Germinal center (tissue), 1 donor: ENCODE measurements around the gene ACYP1.
A peak's percentile ranks its signal among the peaks of the same experiment; 100 is the strongest.
"Not testable (repeated sequence)": the region's sequence is repeated elsewhere in the genome, so short reads cannot be mapped to it uniquely, and the experiment has no call there.

Experiments used
- DNase-seq: peaks from one replicate; pipeline ENCODE4 v3.0.0; 2012; ENCODE audit warnings: mixed read lengths, low spot score

Gene ACYP1

DNA sequence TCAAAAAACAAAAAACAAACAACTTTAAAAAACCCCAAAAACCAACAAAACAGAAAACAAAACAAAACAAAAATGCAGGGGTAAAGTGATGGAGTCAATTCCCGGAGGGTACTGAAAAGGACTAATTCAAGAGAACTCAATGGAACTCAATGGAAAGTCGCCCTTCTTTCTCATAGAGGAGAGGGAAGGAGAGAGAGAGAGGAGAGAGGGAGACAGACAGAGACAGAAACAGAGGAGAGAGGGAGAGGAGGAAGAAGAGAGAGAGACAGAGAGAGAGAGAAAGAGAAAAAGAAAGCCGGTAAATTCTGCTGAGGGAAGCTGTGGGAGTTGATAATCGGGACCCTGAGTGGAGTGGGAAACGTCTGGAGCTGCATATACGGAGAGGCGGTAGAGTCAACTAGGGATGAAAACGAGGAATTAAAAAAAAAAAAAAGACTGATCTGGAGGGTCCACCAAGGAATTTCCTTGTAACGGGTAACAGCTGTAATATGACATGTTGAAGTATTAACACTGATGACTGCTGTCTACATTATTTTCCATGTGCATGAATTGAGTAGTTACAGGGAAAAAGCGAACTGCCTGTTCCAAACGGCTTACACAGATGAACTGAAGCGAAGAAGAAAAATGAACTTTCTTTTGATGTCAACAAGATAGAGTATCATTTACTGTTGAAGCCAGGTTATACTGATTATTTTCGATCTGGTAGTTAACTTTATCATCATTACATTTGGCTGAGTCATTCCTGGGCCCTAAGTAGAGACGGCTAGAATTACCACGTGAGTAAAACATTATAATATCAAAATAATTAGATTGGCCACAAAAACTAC lies 4.7 kb upstream of the ACYP1 start:
- DNase-seq = no peak

DNA sequence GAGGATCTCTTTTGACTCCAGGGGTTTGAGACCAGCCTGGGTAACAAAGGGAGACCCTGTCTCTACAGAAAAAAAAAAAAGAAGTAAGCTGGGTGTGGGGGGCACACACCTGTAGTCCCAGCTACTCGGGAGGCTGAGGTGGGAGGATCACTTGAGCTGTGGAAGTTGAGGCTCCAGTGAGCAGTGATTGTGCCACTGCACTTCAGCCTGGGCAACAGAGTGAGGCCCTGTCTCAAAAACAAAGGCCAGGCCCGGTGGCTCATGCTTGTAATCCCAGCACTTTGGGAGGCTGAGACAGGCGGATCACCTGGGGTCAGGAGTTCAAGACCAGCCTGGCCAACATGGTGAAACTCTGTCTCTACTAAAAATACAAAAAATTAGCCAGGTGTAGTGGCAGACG lies 3.9 kb upstream of the ACYP1 start:
- not testable (repeated sequence) for DNase-seq

- DNase-seq = no peak
These were observed 3.4 kb upstream of the ACYP1 start for GRCh38 chr14:75067212-75067611.

DNA sequence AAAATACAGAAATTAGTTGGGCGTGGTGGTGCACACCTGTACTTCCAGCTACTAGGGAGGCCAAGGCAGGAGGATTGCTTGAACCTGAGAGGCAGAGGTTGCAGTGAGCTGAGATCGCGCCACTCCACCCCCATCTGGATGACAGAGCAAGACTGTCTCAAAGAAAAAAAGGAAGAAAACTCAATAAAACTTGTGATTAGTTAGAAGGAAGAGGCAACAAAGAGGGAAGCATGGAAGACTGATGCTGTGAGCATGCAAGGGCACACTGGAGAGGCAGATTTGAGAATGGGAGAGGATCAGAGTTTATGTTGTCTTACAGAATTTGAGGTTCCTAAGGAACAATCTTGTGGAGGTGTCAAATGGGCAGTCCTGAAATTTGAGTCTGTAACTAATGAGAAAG lies 2.9 kb upstream of the ACYP1 start:
- no peak for DNase-seq

GRCh38 chr14:75064205-75064567 lies 362 bp upstream of the ACYP1 start:
- DNase-seq = no peak

DNA sequence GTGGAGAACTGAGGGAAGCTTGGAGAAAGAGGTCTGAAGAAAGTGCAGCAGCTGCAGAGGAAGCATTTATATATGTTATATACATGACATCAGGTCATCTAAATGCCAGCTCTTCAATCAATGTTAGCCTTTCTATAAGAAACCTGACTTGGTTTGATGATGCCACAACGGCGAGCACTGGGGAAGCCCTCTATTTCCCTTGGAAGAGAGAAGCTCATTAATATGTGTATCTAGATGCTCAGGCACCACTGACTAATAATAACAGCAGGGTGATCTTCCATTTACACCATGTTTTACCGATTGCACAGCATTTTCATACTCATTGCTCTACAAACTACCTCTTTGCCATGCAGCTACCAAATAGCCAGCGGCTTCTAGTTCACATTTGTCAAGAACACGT lies 811 bp downstream of the ACYP1 start:
- no peak for DNase-seq

GRCh38 chr14:75060420-75060819 lies 3.4 kb downstream of the ACYP1 start:
- no peak for DNase-seq

DNA sequence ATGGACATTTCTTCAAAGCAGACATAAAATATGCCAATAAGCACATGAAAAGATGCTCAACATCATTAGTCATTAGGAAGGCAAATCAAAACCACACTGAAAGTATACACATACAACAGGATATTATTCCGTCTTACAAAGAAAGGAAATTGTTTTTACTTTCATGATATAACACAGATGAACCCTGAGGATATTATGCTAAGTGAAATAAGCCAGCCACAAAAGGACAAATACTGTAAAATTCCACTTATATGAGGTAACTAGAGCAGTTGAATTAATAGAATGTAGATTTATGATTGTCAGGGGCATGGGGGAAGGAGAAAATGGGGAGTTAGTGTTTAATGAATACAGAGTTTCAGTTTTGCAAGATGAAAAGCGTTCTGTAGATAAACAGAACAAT lies 4.2 kb downstream of the ACYP1 start:
- DNase-seq = no peak

DNA sequence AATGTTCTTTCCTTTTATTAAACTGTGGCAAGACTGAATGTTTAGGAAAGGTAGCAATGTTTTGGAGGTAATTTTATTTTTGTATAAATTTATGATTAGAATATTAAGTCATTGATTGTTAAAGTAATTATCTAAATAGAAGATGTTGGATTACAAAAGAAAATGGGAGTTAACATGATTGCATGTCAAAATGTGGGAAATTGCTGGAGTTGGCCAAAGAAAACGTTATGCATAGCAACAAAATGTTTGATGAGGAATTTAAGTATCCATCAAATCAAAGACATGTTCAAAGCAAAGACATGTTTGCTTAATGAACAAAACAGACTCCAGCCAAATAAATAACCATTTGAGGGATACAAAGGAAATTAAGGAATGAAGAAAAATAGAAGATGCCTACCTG lies 9.4 kb downstream of the ACYP1 start:
- DNase-seq = no peak

DNA sequence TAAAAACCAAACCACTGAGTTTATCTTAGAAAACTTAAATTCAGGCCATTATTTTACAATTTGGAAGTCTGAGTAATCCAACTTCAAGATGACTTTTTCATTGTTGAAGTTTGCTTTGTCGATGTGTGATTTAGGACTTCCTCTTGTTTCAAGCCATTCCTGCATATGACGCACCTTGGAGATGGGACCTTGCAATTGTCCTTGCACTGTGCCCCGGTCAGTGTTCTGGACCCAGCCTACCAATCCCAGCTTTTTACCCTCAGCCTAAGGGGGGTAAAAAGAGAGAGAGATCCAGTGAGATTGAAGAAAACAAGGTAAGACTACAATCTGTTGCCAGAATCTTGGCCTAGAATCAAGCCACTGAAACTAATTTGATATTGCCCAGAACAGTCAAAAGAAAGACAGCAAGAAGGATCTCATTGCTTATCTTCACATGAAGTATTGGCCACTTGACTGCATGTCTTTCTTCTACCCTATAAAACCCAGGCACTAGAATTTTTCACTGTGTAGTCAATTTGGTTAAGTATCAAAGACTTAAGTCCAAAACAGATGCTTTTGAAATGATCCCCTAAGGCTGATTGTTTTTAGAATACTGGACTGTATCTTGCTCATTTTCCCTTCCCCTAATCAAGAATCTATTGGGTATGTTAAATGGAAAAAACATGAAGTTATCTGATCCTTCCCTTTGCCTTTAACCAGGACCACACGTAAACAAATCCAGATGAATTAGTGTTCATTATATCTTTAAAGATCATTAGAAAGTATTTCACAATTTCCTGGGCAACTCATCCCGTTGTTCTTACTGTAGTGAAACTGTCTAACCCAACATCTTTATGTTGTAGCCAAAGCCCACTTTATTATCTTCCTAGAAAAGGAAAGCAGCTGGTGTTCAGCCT lies 10.2 kb downstream of the ACYP1 start:
- DNase-seq = no peak

GRCh38 chr14:75051556-75051899 lies 12.3 kb downstream of the ACYP1 start:
- DNase-seq = no peak

DNA sequence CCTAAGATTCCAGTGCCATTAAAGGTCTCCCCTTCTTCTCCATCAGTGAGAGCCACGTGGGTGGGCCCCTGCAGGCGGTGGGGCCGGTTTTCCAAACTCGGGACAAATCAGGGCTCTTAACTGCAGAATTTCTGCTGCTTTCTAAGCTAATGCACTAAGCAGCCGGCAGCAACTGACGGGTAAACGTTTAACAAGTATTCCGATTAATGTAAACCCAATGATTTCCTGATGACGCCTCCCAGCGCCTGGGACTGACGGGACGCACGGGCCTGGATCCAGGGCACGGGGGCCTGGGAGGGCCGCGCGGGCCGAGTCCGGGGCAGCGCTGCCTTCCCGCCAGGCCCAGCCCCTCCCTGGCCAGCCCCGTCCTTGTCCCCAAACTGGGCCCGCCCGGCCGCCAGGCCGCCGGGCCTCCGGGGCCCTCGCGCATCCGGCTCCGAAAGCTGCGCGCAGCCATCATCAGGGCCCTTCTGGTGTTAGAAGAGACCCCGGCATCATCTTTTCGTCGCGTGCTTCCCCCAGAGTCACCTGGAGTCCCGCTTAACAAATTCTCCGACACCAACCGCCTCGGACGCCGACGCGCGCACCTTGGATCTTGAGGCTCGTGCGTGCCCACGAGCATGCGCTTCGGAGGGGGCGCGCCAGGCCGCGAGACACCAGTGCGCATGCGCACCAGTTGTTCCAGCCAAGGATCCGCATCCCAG lies 12.8 kb downstream of the ACYP1 start, which contains the start of gene MLH3:
MLH3 (minus strand) TSS at position 616 of the 704 bp plus-strand sequence. CDS start 1,812 bp downstream, outside the sequence.
- DNase-seq = peak; percentile 90

DNA sequence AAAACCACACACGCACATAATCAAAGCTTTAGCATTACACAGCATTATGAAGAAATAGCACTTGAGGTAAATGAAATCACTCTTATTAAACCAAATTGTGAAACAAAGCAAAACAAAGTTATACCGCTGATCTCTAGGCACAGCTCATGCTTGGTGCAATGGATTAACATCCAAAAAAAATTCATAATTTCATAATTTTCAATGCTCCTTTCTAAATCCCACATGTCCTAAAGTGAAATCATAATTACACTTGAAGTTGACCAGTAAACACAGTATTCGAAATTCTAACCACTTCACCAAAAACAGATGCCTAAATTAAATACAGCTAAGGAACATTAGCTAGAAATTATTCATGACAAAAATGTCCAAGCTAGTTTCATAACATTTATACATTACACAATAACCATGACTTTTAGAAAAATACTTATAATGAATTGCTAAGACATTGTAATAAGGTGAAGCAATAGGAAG lies 14.1 kb downstream of the ACYP1 start:
- no peak for DNase-seq

- DNase-seq = no peak
These were observed 14.7 kb downstream of the ACYP1 start for GRCh38 chr14:75049136-75049535.

DNA sequence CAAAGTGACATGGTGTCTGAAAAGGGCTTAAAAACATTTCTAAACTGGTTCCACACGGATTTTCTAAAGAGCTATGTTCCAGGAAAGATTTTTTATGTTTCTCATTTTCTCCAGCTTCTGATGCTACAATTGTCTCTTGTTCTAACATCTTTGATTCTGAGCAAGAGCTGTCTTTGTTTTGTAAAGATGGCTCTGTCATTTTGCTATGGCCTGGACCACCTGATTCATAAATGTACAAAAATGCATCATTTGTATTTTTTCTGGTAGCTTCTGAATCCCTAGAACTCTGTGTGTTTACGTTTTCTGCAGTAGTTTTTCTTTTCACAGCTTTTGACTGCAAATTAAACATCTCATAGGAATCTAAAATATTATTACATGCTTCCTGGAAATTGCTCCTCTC lies 15.7 kb downstream of the ACYP1 start:
- no peak for DNase-seq

DNA sequence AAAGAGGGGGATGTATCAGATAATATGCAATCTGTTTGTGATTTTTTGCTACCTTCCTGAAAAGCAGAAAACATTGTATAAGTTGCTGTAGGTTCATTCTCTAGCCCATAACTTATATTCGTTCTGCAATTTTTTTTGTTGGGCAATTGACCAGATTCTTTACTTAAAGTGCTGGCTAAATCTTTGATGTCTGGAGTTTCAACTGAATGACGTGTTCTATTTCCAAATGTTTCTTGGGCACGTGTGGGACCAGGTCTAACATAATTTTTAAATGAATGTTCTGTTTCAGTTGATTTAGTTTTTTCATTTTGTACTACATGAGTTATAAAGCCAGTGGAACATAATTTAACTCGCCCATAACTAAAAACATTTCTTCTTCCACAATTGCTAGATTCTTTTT lies 16.3 kb downstream of the ACYP1 start:
- DNase-seq = no peak

DNA sequence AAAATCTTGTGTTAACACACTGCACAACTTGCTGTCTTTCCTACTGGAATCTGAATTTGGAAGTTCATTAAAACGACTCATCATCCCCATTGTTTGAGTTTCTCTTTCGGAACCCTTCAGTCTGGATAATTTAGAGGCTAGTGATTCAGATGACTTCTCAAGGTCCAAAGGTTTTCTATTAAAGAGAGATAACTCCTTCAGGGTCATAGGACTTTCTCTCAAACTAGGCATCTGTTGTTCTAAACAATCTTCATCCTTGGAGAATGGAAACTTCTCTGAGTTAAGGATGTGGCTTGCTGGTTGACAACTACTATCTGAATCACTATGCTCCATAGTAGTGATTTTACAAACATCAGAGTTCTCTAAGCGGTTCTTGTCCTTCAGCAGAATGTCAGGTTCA lies 16.9 kb downstream of the ACYP1 start:
- DNase-seq = no peak

DNA sequence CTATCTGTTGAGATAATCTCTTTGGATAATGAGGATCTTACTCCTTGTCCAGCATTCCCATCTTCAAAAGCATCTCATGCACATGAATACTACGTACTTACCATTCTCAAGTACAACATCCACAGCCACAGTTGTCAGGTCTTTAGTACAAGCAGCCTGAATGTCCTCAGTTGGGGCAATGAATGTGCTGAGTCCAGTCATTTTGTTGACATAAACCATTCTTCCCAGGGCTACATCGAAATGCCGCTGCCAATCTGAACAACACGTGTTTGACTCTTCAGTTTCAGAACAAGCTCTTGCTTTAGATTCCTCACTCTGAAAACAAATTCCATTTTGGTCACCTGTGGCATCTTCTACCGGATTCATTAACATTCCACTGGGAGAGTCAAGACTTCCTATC lies 17.5 kb downstream of the ACYP1 start:
- no peak for DNase-seq

DNA sequence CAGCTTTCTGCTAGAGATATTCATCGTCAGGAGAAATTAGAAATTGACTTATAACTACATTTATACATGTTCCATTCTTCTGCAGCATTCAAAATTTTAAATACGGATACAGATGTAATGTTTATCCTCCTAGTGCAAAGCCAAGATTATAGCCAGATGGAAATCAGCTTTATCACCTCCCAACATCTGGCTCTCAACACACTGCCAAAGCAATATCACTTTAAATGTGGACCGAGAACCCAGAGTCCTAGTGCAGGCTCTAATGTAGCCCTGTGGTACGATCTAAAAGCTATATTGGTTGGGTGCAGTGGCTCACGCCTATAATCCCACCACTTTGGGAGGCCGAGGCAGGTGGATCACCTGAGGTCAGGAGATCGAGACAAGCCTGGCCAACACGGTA lies 19.1 kb downstream of the ACYP1 start:
- no peak for DNase-seq

DNA sequence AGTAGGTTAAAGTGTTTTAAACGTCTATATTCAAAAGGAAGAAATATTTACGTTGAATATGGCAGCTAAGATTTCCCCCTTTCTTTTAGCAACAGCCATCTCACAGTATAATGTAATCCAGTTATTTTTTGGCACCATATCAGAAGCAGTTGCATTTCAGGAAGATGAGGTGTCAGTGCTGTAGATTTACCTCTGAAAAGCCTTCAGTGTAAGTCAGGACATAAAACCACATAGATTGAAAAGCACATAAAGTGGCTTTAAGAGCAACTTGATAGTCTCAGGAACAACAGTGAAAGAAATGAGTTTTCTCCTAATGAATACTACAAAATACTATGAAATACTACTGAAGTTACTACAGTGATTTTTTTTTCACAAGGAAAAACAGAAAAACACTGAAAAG lies 19.5 kb downstream of the ACYP1 start:
- DNase-seq = no peak

DNA sequence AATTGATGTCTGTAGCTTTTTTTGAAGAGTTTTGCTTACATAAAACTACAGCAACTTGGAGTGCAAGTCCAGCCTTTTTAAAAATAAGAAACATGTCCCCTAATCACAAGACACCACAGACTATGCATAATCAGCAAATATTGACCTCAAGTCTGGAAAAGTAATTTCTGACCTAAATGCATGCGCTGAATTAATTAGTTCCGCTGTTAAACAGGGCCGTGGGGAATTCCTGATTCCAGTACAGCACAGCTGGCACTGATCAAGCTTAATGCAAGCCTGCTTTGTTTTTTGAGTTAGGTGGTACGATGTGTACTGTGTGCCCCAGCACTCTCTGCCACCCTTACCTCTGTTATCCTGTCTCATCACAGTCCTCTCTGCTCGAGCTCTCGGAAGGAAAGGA lies 21.8 kb downstream of the ACYP1 start:
- no peak for DNase-seq

GRCh38 chr14:75041613-75042012 lies 22.2 kb downstream of the ACYP1 start:
- no peak for DNase-seq

- no peak for DNase-seq
These were observed 22.9 kb downstream of the ACYP1 start for GRCh38 chr14:75040959-75041358.
